ENCODE results near the gene BAG2. TPM values are rescaled to one million over a fixed set of nuclear protein-coding genes. Genes with fewer than 3 reads are reported as not detected.

BAG2 gene
- total RNA-seq, 1 donor from 2014 or later, result 4.3 TPM

DNA sequence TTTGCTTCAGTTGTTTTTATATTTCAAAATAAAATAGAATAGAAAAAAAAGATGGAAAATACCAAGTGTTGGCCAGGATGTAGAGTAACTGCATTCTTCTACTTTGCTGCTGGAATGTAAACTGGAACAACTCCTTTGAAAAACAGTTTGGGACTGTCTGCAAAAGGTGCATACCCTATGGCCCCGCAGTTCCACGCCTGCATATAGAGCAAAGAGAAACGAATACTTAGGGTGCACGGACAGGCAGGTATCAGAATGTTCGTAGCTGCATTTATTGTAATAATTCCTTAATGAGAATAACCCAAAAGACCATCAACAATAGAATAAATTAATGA is 50.6 kb downstream of the BAG2 start:
- Mint-ChIP-seq H3K27ac (no peak overlapping the region), H3K4me3 (peak overlapping the region; percentile 99), H3K9me3 (no peaks in the 10 kb centered on the region), H3K4me1 (peaks cover 11% of the 10 kb centered on the region), H3K27me3 (peaks cover 9% of the 10 kb centered on the region), H3K36me3 (ENCODE audit: low read depth) (peaks cover 2% of the 10 kb centered on the region)
- ChIA-PET CTCF (no interaction called here), POLR2A (interaction anchor here (2.1 kb wide), 1 partner anchor 50 kb away, joined by 12 read pairs; the partner anchor contains the start of gene BAG2)
- ATAC-seq (ENCODE audit: low read depth) (no peak), DNase-seq (no peak)
- TF ChIP-seq, protein P1, sequence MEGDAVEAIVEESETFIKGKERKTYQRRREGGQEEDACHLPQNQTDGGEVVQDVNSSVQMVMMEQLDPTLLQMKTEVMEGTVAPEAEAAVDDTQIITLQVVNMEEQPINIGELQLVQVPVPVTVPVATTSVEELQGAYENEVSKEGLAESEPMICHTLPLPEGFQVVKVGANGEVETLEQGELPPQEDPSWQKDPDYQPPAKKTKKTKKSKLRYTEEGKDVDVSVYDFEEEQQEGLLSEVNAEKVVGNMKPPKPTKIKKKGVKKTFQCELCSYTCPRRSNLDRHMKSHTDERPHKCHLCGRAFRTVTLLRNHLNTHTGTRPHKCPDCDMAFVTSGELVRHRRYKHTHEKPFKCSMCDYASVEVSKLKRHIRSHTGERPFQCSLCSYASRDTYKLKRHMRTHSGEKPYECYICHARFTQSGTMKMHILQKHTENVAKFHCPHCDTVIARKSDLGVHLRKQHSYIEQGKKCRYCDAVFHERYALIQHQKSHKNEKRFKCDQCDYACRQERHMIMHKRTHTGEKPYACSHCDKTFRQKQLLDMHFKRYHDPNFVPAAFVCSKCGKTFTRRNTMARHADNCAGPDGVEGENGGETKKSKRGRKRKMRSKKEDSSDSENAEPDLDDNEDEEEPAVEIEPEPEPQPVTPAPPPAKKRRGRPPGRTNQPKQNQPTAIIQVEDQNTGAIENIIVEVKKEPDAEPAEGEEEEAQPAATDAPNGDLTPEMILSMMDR (IDR thresholded peaks at IDR 0.05), result no peak
- intact Hi-C loops (cut with micrococcal nuclease), result loop anchor here (1.0 to 5.0 kb wide), 8 partner anchors 50 to 739 kb away; partner anchors contain the start of genes BAG2, KIAA1586 and ZNF451

DNA sequence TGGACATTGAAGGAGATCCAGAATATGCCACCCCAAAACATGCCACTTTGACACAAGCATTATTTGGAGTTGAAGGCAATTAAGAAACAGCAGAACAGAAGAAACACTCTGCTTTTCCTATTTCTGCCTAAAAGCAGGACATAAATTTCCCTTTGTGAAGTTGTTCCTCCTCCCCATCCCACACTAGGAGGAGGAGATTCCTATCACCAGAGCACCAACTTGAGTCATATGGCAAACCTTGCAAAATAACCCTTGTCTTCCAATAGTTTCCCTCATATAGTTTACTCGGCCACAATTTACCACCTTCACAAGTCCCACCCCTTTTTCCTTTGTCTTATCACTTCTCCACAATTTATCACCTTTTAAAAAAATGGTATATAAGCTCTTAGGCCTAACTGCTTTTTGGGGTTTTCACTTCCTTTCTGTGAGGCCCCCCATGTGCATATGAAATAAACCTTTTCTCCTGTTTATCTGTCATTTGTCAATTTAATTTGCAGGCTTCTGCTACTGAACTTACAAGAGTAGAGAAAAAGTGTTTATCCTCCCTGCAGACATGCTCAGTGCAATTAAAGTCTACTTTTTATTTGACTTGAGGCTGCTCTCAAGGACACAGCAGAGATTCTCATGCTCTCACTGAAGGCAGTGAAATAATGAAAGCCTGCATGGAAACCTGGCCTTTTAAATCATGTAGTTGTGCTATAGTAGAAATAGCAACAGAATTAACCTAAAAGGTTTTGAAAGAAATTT is 52.8 kb downstream of the BAG2 start:
- CTCF ChIA-PET, result no interaction called here
- intact Hi-C loops (cut with micrococcal nuclease), result loop anchor here (5.0 kb wide), 2 partner anchors 118 to 178 kb away; partner anchors contain the start of gene KIAA1586
- H3K4me3 Mint-ChIP-seq, result no peak overlapping the region

DNA sequence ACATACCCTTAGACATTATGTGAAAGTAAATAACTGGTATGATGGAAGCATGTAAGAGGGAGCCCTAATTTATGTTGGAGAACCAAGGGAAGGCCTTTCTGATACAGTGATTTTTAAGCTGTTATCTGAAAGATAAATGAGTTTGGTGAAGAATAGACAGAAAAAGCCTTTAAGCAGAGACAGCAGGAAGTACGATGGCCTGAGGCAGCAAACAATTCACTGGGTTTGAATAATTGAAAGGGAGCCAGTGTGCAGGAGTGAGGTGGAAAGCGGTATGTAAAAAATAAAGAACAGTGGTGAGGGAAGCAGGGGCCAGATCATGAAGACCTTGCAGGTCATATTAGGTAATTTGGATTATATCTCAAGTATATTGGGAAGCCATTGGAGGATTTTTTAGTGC is 54.1 kb downstream of the BAG2 start:
- TF ChIP-seq, protein P1 (IDR thresholded peaks at IDR 0.05), result no peak
- Mint-ChIP-seq H3K27me3 (peaks cover 11% of the 10 kb centered on the region), H3K4me3 (no peak overlapping the region), H3K4me1 (peaks cover 10% of the 10 kb centered on the region), H3K27ac (no peak overlapping the region), H3K36me3 (ENCODE audit: low read depth) (peaks cover 2% of the 10 kb centered on the region), H3K9me3 (no peaks in the 10 kb centered on the region)
- POLR2A ChIA-PET, result no interaction called here
- intact Hi-C loops (cut with micrococcal nuclease), result no loop called here
- CTCF ChIA-PET, result no interaction called here
- DNase-seq (no peak), ATAC-seq (ENCODE audit: low read depth) (no peak)

More for the DNA sequence above, 52.8 kb downstream of the BAG2 start:
- no peaks in the 10 kb centered on the region for H3K9me3 Mint-ChIP-seq
- POLR2A ChIA-PET, result no interaction called here
- peaks cover 11% of the 10 kb centered on the region for H3K4me1 Mint-ChIP-seq
- DNase-seq, result no peak
- H3K27ac Mint-ChIP-seq, result no peak overlapping the region
- TF ChIP-seq, protein P1 (IDR thresholded peaks at IDR 0.05), result no peak
- no peak for ATAC-seq (ENCODE audit: low read depth)
- H3K27me3 Mint-ChIP-seq, result peaks cover 11% of the 10 kb centered on the region
- H3K36me3 Mint-ChIP-seq (ENCODE audit: low read depth), result peaks cover 2% of the 10 kb centered on the region

Other genes starting within 250 kb of the BAG2 start
- not detected in 2 replicates for gene BEND6, start 217.2 kb upstream of the BAG2 start, total RNA-seq
- gene KIAA1586, start 125.6 kb upstream of the BAG2 start, total RNA-seq, result 12.7 and 15.2 TPM in 2 replicates
- 66.9 and 71.9 TPM in 2 replicates for gene ZNF451, start 82.1 kb upstream of the BAG2 start, total RNA-seq
- 0.32 and 0.49 TPM in 2 replicates for gene RAB23, start 50.0 kb downstream of the BAG2 start, total RNA-seq
- 16.7 and 19.7 TPM in 2 replicates for gene PRIM2, start 145.3 kb downstream of the BAG2 start, total RNA-seq